ENCODE results near the gene PRICKLE3.

GRCh38 chrX:49153467-49153866 is 32.7 kb downstream of the PRICKLE3 start:
- TF ChIP-seq CTCF (IDR thresholded peaks at IDR 0.05) (no peak), POLR2AphosphoS5 (IDR thresholded peaks at IDR 0.05) (no peak), EP300 (IDR thresholded peaks at IDR 0.05) (no peak), POLR2A (IDR thresholded peaks at IDR 0.05) (no peak)
